Gastrocnemius medialis (tissue), 4 donors: ENCODE data around the gene ETV6.

Experiments used
- CTCF ChIP-seq, 5 experiments: fragments of 450-650 bp in 3 of 5; fragments of 200-600 bp in 2 of 5; sonication (generic) in 2 of 5; IDR thresholded peaks in 4 of 5; conservative IDR thresholded peaks in 1 of 5; 1 replicate in 4 of 5; 2 replicates in 1 of 5; pipeline ENCODE4 v1.5.1; 2016 to 2019; ENCODE audit warnings: antibody characterized with exemption in 5 of 5, mild to moderate bottlenecking in 3 of 5, moderate library complexity in 3 of 5
- POLR2A ChIP-seq, 2 donors: fragments of 450-650 bp; IDR thresholded peaks; one replicate each; pipeline ENCODE4 v1.6.1; 2017; ENCODE audit warnings: antibody characterized with exemption in 2 of 2, mild to moderate bottlenecking in 2 of 2, moderate library complexity in 2 of 2

DNA sequence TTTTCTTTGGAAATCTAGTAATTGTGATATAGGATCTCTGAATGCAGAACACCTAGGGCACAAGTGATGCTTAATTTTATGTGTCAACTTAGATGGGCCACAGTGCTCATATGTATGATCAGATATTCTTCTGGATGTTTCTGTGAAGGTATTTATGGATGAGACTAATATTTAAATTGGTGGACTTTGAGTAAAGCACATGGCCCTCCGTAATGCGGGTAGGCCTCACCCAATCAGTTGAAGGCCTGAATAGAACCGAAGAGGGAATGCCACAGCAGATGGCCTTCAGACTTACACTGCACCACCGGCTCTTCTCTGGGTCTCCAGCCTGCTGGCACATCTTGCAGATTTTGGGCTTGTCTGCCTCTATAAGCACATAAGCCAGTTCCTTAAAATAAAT, 60.0 kb downstream of the ETV6 start:
- TF ChIP-seq POLR2A (IDR thresholded peaks at IDR 0.05) = no peak
- TF ChIP-seq CTCF (IDR thresholded peaks at IDR 0.05 in 4 of 5, conservative IDR thresholded peaks at IDR 0.05 in 1 of 5) = no peak
